A673 (cell line): ENCODE data around the gene NEURL1.

Experiments used
- EZH2 ChIP-seq: fragments of 200-600 bp; sonication (generic); IDR thresholded peaks from 2 replicates; pipeline ENCODE4 v1.6.1; 2017; ENCODE audit warnings: borderline replicate concordance, low read depth, mild to moderate bottlenecking, mixed read lengths, antibody characterized with exemption, low read length; ENCODE audit not compliant: poor library complexity, severe bottlenecking
- TF ChIP-seq, protein P1 (sequence below): fragments of 300-800, 200-600 bp; sonication (generic); conservative IDR thresholded peaks from 2 replicates; pipeline ENCODE4 v1.5.1; 2017; ENCODE audit warnings: low read depth, mild to moderate bottlenecking, antibody characterized with exemption, low read length, moderate library complexity, mixed read lengths

DNA sequence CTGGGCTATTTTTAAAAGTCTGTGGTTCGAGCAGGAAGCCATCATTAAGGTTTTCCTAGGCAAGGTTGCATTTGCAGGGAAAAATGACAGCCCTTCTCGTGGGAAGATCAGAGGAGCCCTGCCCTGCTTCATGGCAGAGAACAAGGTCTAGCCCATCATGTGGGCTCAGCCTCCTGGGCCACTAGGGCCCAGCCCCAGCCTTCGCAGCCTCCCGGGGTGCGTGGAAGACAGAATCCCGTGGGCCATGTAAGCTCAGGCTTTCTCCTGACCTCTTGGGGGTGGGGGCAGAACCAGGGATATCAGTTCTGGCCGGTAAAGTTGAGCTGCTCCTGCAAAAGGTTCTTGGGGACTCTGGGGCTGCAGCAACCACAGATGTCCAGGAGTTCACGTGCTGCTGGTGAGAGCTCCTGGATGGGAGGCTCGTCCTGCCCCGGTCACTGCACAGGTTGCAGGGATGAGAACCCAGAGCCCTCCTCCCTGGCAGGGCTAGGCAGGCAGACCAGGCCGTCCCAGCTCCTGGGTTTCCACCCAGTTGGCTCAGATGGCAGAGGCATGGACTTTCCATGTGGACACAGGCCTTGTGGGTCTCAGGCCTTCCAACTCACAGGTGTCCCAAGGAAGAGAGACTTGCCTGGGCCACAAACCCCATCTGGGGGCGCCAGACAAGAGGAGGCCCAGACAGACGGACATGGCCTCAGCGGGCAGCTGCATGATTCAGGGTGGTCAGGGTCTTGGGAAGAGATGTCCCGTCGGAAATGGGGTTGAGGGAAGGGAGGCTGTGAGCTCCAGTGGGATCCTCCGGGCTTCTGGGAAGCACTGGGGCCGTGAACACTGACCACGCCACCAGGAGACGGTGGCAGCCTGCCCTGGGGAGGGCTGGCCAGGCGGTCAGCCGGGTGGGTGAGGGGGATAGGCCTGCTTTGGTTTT, 126.2 kb downstream of the NEURL1 start:
- TF ChIP-seq, protein P1, sequence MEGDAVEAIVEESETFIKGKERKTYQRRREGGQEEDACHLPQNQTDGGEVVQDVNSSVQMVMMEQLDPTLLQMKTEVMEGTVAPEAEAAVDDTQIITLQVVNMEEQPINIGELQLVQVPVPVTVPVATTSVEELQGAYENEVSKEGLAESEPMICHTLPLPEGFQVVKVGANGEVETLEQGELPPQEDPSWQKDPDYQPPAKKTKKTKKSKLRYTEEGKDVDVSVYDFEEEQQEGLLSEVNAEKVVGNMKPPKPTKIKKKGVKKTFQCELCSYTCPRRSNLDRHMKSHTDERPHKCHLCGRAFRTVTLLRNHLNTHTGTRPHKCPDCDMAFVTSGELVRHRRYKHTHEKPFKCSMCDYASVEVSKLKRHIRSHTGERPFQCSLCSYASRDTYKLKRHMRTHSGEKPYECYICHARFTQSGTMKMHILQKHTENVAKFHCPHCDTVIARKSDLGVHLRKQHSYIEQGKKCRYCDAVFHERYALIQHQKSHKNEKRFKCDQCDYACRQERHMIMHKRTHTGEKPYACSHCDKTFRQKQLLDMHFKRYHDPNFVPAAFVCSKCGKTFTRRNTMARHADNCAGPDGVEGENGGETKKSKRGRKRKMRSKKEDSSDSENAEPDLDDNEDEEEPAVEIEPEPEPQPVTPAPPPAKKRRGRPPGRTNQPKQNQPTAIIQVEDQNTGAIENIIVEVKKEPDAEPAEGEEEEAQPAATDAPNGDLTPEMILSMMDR: no peak
- TF ChIP-seq EZH2: no peak
